Smooth muscle cell (in vitro differentiated cells): ENCODE data around the gene DHRS2. TPM values are rescaled to one million over a fixed set of nuclear protein-coding genes. Genes with fewer than 3 reads are reported as not detected.

Experiments
- DNase-seq: peaks from one replicate; lab custom pipeline; 2025; ENCODE audit not compliant: unreplicated experiment; lab: John Stamatoyannopoulos, UW
- H2AFZ ChIP-seq: fragments of 200-600 bp; sonication (generic); 2 replicates; pipeline ENCODE4 v1.6.0; 2016; ENCODE audit warnings: antibody characterized with exemption, low read depth, mild to moderate bottlenecking
- H3F3A ChIP-seq: fragments of 200-600 bp; sonication (generic); 2 replicates; pipeline ENCODE4 v1.6.0; 2017; ENCODE audit warnings: antibody characterized with exemption, low read depth
- H3K27ac ChIP-seq: fragments of 200-600 bp; sonication (generic); 2 replicates; pipeline ENCODE4 v1.5.1; 2016; ENCODE audit warnings: low read depth, mild to moderate bottlenecking
- H3K27me3 ChIP-seq: fragments of 200-600 bp; sonication (generic); 2 replicates; pipeline ENCODE4 v1.6.1; 2016; ENCODE audit warnings: low read depth, mild to moderate bottlenecking
- H3K36me3 ChIP-seq: fragments of 200-600 bp; sonication (generic); 2 replicates; pipeline ENCODE4 v1.5.1; 2016; ENCODE audit warnings: low read depth
- H3K4me1 ChIP-seq: fragments of 200-600 bp; sonication (generic); 2 replicates; pipeline ENCODE4 v1.5.1; 2016; ENCODE audit warnings: low read depth
- H3K4me2 ChIP-seq: fragments of 200-600 bp; sonication (generic); 2 replicates; pipeline ENCODE4 v1.6.0; 2016; ENCODE audit warnings: mild to moderate bottlenecking
- H3K4me3 ChIP-seq: fragments of 200-600 bp; sonication (generic); 2 replicates; pipeline ENCODE4 v1.5.1; 2016; ENCODE audit warnings: mild to moderate bottlenecking
- H3K79me2 ChIP-seq: fragments of 200-600 bp; sonication (generic); 2 replicates; pipeline ENCODE4 v1.6.0; 2016; ENCODE audit warnings: low read depth, mild to moderate bottlenecking
- H3K9ac ChIP-seq: fragments of 200-600 bp; sonication (generic); 2 replicates; pipeline ENCODE4 v1.6.0; 2016; ENCODE audit warnings: low read depth
- H3K9me3 ChIP-seq: fragments of 200-600 bp; sonication (generic); replicated peaks from 2 replicates; pipeline ENCODE4 v1.5.1; 2016; ENCODE audit warnings: low read depth
- H4K20me1 ChIP-seq: fragments of 200-600 bp; sonication (generic); 2 replicates; pipeline ENCODE4 v1.6.0; 2016; ENCODE audit warnings: low read depth
- CTCF ChIP-seq: fragments of 200-600 bp; sonication (generic); IDR thresholded peaks from 2 replicates; pipeline ENCODE4 v1.5.1; 2017; ENCODE audit warnings: borderline replicate concordance, mild to moderate bottlenecking, antibody characterized with exemption; ENCODE audit not compliant: insufficient read depth, poor library complexity, severe bottlenecking
- WGBS: methylation state at CpG from one replicate; pipeline ENCODE4 v1.1.7; 2016; ENCODE audit warnings: low lambda C conversion rate; 5-methylcytosine and 5-hydroxymethylcytosine counted together
- polyA plus RNA-seq: library from polyadenylated mRNA; unstranded; fragments of >200 nt; fragmentation: Nextera tagmentation; extraction: Ambion mirVana; gene quantifications from 2 replicates; pipeline ENCODE4 v1.2.1, GENCODE V29; 2016
- total RNA-seq: library from RNA; depleted of rRNA; stranded (reverse); fragments of >200 nt; gene quantifications from 2 replicates; pipeline ENCODE4 v1.2.3, GENCODE V29; 2014

DHRS2 gene
- total and polyA plus RNA-seq, 2 experiments from 2014 or later = 0.36 to 1.4 TPM

DNA sequence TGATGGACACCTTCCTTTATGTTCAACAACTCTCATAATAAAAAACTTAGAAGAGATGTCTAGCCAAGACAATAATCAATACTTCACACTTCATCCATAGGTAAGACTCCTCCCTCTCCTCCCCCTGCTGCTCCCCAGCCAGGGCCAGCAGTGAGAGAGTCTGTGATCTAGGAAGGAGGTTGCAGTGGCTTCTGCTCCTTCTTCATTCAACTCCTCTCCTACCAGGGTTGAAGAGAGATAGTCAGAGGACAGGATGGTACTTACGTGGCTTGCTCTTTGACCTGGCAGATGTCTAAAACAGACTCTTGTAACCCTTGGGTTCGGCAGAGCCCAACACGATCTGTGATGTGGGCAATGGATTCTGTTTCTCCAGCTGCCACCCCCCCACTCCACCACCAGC lies 31.0 kb downstream of the DHRS2 start:
- no peak overlapping the region for H3K27ac ChIP-seq
- TF ChIP-seq CTCF = no peak
- no peak overlapping the region for H3K4me3 ChIP-seq
- H3K36me3 ChIP-seq = no peaks in the 10 kb centered on the region
- H3K79me2 ChIP-seq = no peaks in the 10 kb centered on the region
- no peak overlapping the region for H2AFZ ChIP-seq
- no peak for DNase-seq
- WGBS = 87% methylated on average over 3 of the region's 3 CpGs
- H3F3A ChIP-seq = no peaks in the 10 kb centered on the region
- no peak overlapping the region for H3K9ac ChIP-seq
- H3K27me3 ChIP-seq = no peaks in the 10 kb centered on the region
- H3K4me2 ChIP-seq = no peak overlapping the region
- no peaks in the 10 kb centered on the region for H3K9me3 ChIP-seq
- H4K20me1 ChIP-seq = no peaks in the 10 kb centered on the region
- H3K4me1 ChIP-seq = no peaks in the 10 kb centered on the region

DNA sequence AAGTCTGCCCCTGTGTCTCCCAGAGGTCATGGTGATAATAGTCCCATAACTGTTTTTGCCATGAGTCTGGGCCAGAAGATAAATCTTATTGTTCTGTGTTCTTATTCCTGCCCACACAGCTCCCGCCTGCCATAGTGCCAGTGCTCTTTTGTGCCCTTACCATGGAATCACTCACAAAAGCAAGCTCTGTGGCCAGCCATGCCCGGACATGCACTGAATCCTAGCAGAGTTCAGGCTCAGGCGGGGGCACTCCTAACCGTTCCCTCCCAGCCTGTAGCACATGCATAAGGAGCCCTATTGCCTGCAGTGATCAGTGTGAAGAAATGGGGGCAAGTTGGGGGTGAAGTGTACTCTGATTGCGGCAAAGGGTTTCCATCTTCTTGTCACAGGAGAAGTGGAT lies 33.3 kb downstream of the DHRS2 start:
- Histone ChIP-seq H3K27ac (no peak overlapping the region), H3K36me3 (no peaks in the 10 kb centered on the region), H3K4me2 (no peak overlapping the region), H3K9ac (no peak overlapping the region), H4K20me1 (no peaks in the 10 kb centered on the region), H3F3A (no peaks in the 10 kb centered on the region), H3K27me3 (no peaks in the 10 kb centered on the region), H3K9me3 (no peaks in the 10 kb centered on the region), H3K4me1 (no peaks in the 10 kb centered on the region), H3K79me2 (no peaks in the 10 kb centered on the region), H3K4me3 (no peak overlapping the region), H2AFZ (no peak overlapping the region)
- WGBS = 84% methylated on average over 5 of the region's 5 CpGs
- DNase-seq = no peak
- no peak for TF ChIP-seq CTCF

- H3K4me2 ChIP-seq = no peak overlapping the region
- TF ChIP-seq CTCF = no peak
- no peak overlapping the region for H2AFZ ChIP-seq
- no peak overlapping the region for H3K9ac ChIP-seq
- H3K4me1 ChIP-seq = no peaks in the 10 kb centered on the region
- WGBS = 69% methylated on average over 3 of the region's 3 CpGs
- DNase-seq = no peak
- H3K27me3 ChIP-seq = no peaks in the 10 kb centered on the region
- H3K4me3 ChIP-seq = no peak overlapping the region
- no peaks in the 10 kb centered on the region for H3F3A ChIP-seq
- no peaks in the 10 kb centered on the region for H3K79me2 ChIP-seq
- no peaks in the 10 kb centered on the region for H4K20me1 ChIP-seq
- no peak overlapping the region for H3K27ac ChIP-seq
- no peaks in the 10 kb centered on the region for H3K36me3 ChIP-seq
- no peaks in the 10 kb centered on the region for H3K9me3 ChIP-seq
Observed at GRCh38 chr14:23670481-23670880, 34.3 kb downstream of the DHRS2 start.

DNA sequence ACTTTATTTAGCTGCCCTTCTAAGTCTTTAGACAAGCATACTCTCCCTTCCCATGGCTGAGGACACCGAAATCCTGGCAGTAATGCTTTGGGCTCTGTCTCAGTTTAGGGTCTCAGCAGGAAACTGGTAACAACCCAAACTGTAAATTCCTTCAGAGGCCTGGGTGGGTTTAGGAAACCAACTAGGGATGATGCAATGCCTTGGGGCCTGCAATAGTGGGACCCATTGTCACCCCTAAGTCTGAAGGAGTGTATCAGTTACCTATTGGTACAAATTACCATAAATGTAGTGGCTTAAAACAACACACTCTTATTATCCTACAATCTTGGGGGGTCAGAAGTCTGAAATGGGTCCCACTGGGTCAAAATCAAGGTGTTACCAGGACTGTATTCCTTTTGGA lies 36.0 kb downstream of the DHRS2 start:
- no peaks in the 10 kb centered on the region for H3K9me3 ChIP-seq
- no peaks in the 10 kb centered on the region for H3K4me1 ChIP-seq
- no peak overlapping the region for H3K27ac ChIP-seq
- no peak for DNase-seq
- no peaks in the 10 kb centered on the region for H3K27me3 ChIP-seq
- H3K9ac ChIP-seq = no peak overlapping the region
- H3K36me3 ChIP-seq = no peaks in the 10 kb centered on the region
- no peaks in the 10 kb centered on the region for H3F3A ChIP-seq
- no peaks in the 10 kb centered on the region for H3K79me2 ChIP-seq
- no peak for TF ChIP-seq CTCF
- 83% methylated on average over 1 of the region's 1 CpG for WGBS
- H3K4me2 ChIP-seq = no peak overlapping the region
- H3K4me3 ChIP-seq = no peak overlapping the region
- H4K20me1 ChIP-seq = no peaks in the 10 kb centered on the region
- H2AFZ ChIP-seq = no peak overlapping the region
